WERI-Rb-1 (cell line): ENCODE data around the gene ANP32A.
A peak's percentile ranks its signal among the peaks of the same experiment; 100 is the strongest.

Experiments used
- DNase-seq: peaks from one replicate; pipeline ENCODE4 v3.0.0-alpha.2; 2020
- H3K27ac ChIP-seq: fragments of 250-450 bp; sonication (Bioruptor Pico); 2 replicates; pipeline ENCODE4 v1.5.1; 2020; ENCODE audit warnings: mild to moderate bottlenecking, moderate library complexity
- H3K27me3 ChIP-seq: fragments of 250-450 bp; sonication (Bioruptor Pico); 2 replicates; pipeline ENCODE4 v1.5.1; 2021; ENCODE audit warnings: mild to moderate bottlenecking, low read depth, moderate library complexity; ENCODE audit not compliant: insufficient read depth, severe bottlenecking
- H3K36me3 ChIP-seq: fragments of 250-450 bp; sonication (Bioruptor Pico); 2 replicates; pipeline ENCODE4 v1.5.1; 2020; ENCODE audit warnings: mild to moderate bottlenecking, moderate library complexity
- H3K4me3 ChIP-seq: 2 replicates; pipeline ENCODE4 v1.5.1; 2011; ENCODE audit warnings: low read depth, mild to moderate bottlenecking, control low read depth, low read length
- H3K9me3 ChIP-seq: fragments of 250-450 bp; sonication (Bioruptor Pico); 2 replicates; pipeline ENCODE4 v1.5.1; 2021; ENCODE audit warnings: mild to moderate bottlenecking, moderate library complexity; ENCODE audit not compliant: severe bottlenecking
- TF ChIP-seq, protein P1 (sequence below): IDR thresholded peaks from 2 replicates; pipeline ENCODE4 v1.5.1; 2011; ENCODE audit warnings: low read depth, mild to moderate bottlenecking, control low read depth, inconsistent platforms, low read length

The ANP32A gene

DNA sequence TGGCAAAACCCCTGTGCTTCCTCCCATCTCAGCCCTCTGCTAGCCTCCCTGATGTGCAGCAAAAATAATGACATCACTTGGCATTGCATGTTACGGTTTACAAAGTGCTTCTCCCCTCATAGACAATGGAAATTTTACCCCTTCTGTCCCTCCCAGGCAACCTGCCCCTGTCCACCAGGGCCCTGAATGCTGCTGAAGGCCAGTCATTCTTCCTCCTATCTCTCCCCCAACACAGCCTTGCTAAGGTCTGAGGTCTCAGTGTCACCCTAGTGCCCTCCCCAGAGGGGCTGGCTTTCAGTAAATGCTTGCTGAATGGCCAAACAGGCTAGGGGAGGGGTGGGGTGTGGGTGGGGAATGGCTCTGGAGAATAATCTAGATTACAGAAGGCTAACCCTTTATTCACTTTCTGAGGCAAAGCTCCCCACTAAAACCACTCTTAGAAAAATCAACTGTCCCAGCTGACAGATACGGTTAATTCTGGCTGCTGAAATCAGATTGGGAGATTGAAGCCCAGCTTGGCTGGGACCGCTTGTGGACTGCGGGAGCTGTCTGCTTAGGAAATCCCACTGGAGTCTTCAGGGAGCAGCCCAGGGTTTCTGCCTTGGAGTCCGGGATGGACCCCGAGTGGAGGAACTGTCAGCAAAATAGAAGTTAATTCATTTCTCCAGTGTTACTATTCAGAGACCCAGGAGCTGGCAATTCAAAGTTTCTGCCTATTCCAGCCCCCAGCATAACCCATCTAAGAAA, 22.9 kb downstream of the ANP32A start:
- H3K36me3 ChIP-seq: peaks cover 38% of the 10 kb centered on the region
- peak; percentile 75 for DNase-seq
- TF ChIP-seq, protein P1, sequence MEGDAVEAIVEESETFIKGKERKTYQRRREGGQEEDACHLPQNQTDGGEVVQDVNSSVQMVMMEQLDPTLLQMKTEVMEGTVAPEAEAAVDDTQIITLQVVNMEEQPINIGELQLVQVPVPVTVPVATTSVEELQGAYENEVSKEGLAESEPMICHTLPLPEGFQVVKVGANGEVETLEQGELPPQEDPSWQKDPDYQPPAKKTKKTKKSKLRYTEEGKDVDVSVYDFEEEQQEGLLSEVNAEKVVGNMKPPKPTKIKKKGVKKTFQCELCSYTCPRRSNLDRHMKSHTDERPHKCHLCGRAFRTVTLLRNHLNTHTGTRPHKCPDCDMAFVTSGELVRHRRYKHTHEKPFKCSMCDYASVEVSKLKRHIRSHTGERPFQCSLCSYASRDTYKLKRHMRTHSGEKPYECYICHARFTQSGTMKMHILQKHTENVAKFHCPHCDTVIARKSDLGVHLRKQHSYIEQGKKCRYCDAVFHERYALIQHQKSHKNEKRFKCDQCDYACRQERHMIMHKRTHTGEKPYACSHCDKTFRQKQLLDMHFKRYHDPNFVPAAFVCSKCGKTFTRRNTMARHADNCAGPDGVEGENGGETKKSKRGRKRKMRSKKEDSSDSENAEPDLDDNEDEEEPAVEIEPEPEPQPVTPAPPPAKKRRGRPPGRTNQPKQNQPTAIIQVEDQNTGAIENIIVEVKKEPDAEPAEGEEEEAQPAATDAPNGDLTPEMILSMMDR: no peak
- H3K27ac ChIP-seq: peak overlapping the region; percentile 72
- no peaks in the 10 kb centered on the region for H3K27me3 ChIP-seq
- H3K9me3 ChIP-seq: no peaks in the 10 kb centered on the region
- no peak overlapping the region for H3K4me3 ChIP-seq

DNA sequence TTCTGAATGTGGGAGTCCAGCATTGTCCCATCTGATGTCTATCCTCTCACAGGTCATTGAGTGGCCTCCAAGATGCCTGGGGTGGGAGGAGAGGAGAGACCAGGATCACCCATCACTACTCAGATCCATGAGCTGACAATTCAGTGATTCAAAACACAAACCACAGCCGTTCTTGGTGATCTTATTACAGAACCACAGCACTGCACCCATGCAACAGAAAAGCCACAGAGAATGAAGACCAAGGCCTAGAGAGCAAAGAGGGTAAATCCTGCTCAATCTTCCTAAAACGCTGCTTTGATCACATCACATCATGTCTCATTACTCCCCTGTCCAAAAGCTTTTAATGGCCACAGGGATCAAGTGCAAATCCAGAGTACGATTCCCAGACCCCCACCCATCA, 23.5 kb downstream of the ANP32A start:
- DNase-seq: peak; percentile 41
- Histone ChIP-seq H3K36me3 (peaks cover 44% of the 10 kb centered on the region), H3K4me3 (no peak overlapping the region), H3K27ac (peak overlapping the region; percentile 72), H3K9me3 (no peaks in the 10 kb centered on the region), H3K27me3 (no peaks in the 10 kb centered on the region)
- TF ChIP-seq, protein P1: no peak

DNA sequence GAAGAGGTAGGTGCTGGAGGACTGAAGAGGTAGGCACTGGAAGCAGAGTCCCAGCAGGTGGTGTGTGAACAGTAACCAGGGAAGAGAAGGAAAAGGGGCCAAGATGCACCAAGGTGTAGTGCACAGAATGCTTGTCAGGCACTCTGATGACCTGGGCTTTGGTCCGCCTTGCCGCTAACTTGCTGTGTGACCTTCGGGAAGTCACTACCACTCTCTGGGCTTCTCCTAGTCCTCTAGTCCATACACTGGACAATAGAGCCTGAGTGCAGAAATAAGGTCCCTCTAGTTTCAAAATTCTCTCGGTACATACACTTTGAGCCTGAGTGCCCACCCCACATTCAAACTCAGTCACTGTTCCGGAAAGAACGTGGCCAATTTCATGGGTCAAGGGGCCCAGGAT, 24.1 kb downstream of the ANP32A start:
- Histone ChIP-seq H3K27ac (peak overlapping the region; percentile 81), H3K36me3 (peaks cover 44% of the 10 kb centered on the region), H3K9me3 (no peaks in the 10 kb centered on the region), H3K27me3 (no peaks in the 10 kb centered on the region), H3K4me3 (no peak overlapping the region)
- TF ChIP-seq, protein P1: no peak
- DNase-seq: no peak

DNA sequence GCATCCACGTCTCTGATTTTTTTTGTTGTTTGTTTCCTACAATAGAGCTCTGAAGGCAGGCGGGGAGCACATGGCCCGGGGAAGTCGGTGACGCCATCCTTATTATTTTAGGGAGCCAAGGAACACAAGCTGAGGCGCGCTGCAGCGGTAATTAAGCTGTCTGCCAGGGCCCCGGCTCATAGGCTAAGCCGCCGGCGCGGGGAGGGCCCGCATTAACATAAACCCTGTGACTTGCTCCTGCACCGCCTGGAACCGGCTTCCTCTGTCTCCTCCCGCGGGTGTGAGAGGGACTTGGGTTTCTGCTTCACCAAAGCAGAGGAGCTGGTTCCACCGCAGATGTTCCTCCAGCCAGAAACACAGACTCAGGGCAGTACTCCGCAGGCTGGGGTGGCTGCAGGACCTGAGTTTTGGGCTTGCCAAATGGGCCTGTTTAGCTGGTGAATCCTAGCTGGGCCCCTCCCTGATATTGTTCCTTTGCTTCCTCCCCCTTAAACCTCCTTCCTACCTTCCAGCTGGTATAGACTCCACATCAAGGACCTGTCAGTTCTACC, 25.3 kb downstream of the ANP32A start:
- TF ChIP-seq, protein P1: no peak
- H3K4me3 ChIP-seq: peak overlapping the region; percentile 22
- peaks cover 44% of the 10 kb centered on the region for H3K36me3 ChIP-seq
- peak overlapping the region; percentile 81 for H3K27ac ChIP-seq
- no peaks in the 10 kb centered on the region for H3K9me3 ChIP-seq
- DNase-seq: peak; percentile 95
- no peaks in the 10 kb centered on the region for H3K27me3 ChIP-seq

DNA sequence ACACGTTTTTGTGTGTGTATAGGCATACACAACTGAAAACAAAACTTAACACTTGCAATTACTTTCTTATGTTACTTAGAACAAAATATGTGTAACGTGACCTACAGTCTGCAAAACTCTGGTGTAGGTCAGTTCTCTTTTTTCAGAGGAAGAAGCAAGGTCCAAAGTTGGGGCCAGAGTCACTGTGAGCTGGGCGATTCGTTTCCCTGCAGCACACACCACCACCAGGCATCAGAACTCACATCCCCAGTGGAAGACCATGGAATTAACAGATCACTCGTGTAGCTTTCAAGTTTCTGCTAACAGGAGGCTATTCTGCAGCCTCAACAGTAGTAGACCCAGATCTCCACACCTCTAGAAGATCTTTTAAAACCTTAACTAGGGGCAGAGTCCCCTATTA, 25.8 kb downstream of the ANP32A start:
- Histone ChIP-seq H3K27me3 (no peaks in the 10 kb centered on the region), H3K9me3 (no peaks in the 10 kb centered on the region), H3K27ac (peak overlapping the region; percentile 81), H3K36me3 (peaks cover 44% of the 10 kb centered on the region), H3K4me3 (no peak overlapping the region)
- TF ChIP-seq, protein P1: no peak
- DNase-seq: no peak
